GM21423 (cell line): ENCODE measurements around the gene BCL2L13.

Source experiments
- ATAC-seq: cut with Tn5 transposase; IDR thresholded peaks from one replicate; pipeline ENCODE4 v1.9.1; 2021; ENCODE audit warnings: mild to moderate bottlenecking, moderate library complexity; ENCODE audit not compliant: unreplicated experiment

The BCL2L13 gene

DNA sequence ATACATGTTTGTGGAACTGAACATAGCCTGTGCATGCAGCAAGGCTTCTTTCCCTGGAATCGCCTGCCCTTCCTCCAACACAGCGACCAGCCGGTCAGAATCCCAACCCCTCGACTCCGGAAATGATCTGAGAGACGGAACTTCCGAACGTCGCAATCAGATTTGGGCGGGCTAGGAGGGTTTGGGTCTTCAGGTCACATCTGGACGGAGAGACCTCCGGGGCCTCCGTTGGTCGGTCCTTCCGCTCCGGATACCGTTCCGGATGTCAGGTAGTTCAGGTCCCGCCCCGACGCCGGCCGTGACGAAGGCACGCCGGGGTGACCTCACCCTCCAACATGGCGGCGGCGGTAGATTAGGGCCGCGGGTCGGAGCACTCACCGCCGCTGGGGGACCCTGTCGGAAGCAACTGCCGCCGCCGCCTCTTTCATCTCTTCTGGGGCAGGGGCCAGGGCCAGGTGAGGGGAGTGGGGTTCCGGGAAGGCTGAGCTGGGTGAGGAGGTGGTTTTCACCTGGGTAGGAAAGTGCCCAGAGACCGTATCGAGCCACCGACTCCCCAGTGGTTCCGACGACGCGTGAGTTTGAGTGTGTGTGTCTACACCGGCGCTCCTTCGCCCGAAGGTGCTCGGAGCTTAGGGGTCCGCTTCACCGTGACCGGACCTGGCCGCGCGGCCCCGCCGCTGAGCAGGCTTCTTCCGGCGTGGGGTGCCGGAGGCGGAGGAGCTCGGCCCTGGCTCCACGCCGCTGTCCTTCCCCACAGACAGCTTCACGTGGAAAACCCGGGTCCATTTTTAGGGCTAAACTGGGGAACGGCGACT, at the start of gene BCL2L13:
TSS of gene BCL2L13 (plus strand) at position 326 of the 815 bp plus-strand sequence. CDS start 16,955 bp downstream, outside the sequence.
- ATAC-seq = peak; percentile 90

- ATAC-seq = no peak
Observed at GRCh38 chr22:17589810-17590375, 48.7 kb upstream of the BCL2L13 start.

DNA sequence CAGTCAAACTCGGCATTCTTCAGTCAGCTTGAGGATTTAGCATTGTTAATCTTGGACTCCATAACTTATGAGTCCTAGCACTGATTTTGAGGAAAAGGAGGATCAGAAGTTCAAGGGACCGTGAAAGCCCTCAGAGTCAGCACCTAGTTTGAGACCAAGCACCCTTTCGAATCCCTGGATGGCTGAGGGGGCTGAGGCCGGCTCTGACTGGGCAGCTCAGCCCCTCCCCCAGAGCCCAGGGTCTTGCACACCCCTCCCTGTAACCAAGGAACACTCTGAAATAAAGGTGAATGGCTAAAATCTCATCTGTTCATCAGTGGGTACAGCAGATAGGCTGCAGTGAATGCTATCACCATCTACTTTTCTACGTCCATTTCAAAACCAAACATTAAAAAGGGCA, 48.0 kb upstream of the BCL2L13 start:
- no peak for ATAC-seq

GRCh38 chr22:17592201-17592600, 46.4 kb upstream of the BCL2L13 start:
- no peak for ATAC-seq

- ATAC-seq = no peak
Observed at GRCh38 chr22:17596226-17596625, 42.3 kb upstream of the BCL2L13 start.

DNA sequence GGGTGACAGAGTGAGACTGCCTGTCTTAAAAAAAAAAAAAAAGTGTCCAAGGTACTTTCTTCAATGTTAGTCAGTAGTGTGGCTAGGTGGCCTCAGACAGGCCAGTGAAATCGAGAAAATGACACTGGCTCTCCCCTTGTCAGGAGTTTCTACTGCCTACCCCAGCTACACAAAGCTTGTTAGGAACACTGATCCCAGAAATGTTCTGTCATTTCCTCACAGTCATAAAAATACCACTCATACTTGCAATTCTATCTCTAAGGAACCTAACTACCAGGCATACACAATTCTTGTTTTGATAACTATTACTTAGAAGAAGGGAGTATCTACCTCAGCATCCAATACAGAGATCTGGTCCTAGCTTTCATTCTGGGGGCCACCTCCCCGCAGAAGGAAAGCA, 41.3 kb upstream of the BCL2L13 start:
- ATAC-seq = no peak

- ATAC-seq = no peak
Observed at GRCh38 chr22:17598318-17598717, 40.2 kb upstream of the BCL2L13 start.

DNA sequence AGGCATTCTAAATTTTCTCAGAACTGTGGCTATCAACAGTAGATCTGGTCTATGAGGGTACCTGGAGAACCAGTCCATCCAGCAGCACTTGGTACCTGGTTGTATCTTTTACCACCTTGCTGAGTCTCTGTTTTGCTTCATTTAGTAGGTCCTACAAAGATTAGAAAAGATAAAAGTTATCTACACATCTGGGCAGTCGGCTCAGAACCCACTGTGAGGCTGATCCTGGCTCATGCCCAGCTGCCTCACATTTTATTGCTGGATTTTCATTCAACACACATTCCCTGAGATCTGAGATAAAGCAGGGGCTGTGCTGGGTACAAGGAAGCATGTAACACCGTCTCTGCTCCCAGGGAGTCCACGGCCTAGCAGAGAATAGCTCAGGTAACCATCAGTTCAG, 37.5 kb upstream of the BCL2L13 start:
- no peak for ATAC-seq

GRCh38 chr22:17603668-17604067, 34.9 kb upstream of the BCL2L13 start:
- ATAC-seq = no peak

- ATAC-seq = no peak
Observed at GRCh38 chr22:17606496-17606895, 32.1 kb upstream of the BCL2L13 start.

DNA sequence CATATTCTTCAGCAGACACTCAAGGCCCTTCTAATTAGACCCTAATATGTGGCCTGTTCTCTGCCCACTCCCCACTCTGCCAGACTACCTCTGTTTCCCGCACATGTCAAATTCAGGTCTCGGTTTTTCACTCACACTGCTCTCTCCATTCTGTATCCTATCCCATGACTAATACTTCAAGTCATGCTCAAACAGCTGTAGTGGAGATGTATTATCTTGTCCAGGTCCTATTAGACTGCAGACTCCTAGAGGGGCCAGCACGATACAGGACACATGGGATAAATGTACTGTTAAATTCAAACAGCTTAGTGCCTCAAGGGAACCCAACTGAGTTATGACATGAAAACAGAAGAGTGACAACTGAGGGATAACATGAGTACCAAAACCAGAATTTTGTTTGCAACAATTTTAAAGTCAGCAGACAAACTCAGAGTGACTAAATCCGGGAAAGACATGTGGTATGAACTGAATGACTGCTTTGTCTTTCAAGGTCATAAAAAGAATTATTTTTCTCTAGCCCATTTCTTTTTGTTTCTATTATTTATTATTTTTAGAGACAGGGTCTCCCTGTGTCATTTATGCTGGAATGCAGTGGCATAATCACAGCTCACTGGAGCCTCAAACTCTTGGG, 30.6 kb upstream of the BCL2L13 start:
- ATAC-seq = no peak

GRCh38 chr22:17612057-17612456, 26.5 kb upstream of the BCL2L13 start:
- ATAC-seq = no peak

DNA sequence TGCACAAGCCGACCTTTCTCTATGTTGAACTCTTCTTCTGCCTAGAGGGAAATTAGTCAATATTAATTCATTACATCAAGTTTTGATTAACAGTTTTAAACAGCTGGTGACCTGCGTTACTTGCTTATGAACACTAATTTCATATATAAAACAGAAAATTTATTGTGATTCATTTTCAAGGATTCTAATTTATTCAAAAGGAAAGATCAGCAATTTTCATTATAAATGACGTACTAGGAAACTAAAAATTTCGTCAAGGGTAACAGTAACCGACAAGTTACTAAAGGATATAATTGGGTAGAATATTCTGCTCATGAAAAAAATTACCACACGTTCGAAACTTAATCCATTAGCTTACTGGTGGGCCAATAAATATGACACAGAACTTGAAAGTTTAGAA, 25.3 kb upstream of the BCL2L13 start:
- ATAC-seq = no peak

GRCh38 chr22:17627961-17628405, 10.6 kb upstream of the BCL2L13 start:
- ATAC-seq = no peak

- ATAC-seq = peak; percentile 98
Observed at GRCh38 chr22:17628406-17629172, 10.0 kb upstream of the BCL2L13 start, which contains the start of gene ATP6V1E1. TSS of gene ATP6V1E1 (minus strand) at chr22:17628749. CDS start at chr22:17628635, 114 bp downstream.

GRCh38 chr22:17629173-17629489, 9.4 kb upstream of the BCL2L13 start:
- no peak for ATAC-seq

GRCh38 chr22:17629641-17630040, 8.9 kb upstream of the BCL2L13 start:
- no peak for ATAC-seq

- ATAC-seq = no peak
Observed at GRCh38 chr22:17631076-17631565, 7.4 kb upstream of the BCL2L13 start.

DNA sequence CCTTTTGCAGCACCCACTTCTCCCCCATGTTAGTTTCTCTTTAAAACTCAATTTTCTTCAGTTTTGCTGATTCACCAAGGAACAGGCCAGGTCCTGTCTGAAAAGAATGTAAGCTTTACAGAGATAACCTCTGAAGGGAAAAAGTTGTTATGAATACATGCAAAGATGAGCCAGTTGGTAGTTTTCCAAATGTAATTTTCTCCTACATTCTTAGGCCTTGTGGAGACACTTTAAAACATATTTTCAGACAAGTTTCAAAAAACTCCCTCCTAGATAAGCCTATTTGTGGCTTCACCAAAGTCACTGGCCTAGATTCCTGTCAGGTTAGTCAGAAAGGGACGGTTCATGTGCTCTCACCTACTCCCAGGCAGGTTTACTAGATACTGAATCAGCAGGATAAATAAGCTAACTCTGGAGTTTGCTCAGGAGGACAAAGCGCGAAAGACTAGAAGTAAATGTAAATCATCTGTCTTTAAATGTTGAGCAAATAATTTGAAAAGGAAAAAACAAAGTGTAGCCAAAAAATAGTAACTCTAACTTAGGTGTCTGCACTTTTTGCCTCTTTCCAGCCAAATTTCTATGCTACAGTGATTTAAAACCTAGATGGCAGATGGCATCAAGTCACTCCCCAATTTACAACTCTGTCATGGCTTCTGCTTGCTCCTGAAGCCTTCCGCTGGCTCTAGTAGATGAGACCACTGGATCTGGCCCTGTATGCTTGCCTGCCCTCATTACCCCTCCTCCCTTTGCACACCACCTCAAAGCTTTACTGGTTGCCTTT, 5.2 kb upstream of the BCL2L13 start:
- no peak for ATAC-seq

DNA sequence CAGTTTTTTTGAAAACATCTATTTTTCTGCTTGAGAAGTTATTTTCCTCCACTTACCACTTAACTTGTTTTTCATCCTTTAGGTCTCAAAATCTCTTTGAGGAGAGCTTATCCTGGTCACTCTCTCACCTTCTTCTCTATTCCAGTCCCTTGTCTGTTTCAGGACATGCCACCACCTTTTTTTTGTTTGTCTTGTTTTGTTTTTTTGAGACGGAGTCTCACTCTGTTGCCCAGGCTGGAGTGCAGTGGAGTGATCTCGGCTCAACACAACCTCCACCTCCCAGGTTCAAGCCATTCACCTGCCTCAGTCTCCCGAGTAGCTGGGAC, 4.6 kb upstream of the BCL2L13 start:
- ATAC-seq = no peak
